Measurements from ENCODE around the gene STEAP4.

Gene STEAP4

DNA sequence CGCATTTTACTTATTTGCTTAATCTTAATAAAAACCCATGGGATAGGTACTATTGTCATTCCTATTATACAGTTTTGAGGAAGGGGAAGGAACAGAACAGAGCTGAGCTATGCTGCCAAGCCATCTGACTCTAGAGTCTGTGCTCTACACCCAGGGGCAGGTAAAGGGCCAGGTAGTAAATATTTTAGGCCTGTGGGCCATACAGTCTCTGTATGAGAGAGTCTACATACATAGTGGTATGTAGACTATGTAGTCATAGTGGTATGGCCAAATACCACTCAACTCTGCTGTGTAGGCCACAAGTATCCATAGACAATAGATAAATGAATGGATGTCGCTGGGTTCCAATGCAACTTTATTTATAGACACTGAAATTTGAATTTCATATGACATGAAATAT lies 83.4 kb downstream of the STEAP4 start:
- Histone ChIP-seq H2AFZ (ENCODE audit: low read length, unreplicated experiment) (no peak overlapping the region), H3K36me3 (ENCODE audit: insufficient read depth, low read length) (no peaks in the 10 kb centered on the region), H3K27me3 (ENCODE audit: insufficient read depth, low read length) (no peaks in the 10 kb centered on the region), H3K4me1 (ENCODE audit: control insufficient read depth, insufficient read depth, low read length, unreplicated experiment) (peaks cover 45% of the 10 kb centered on the region), H3K4me3 (ENCODE audit: low read depth, low read length) (no peak overlapping the region), H3K79me2 (ENCODE audit: control insufficient read depth, insufficient read depth, low read length, unreplicated experiment) (peaks cover 15% of the 10 kb centered on the region), H3K27ac (ENCODE audit: low read depth, low read length) (no peak overlapping the region)
